Omental fat pad (tissue), 4 donors: Measurements from ENCODE around the gene TMEM9. TPM values are rescaled to one million over a fixed set of nuclear protein-coding genes. Genes with fewer than 3 reads are reported as not detected.

Experiments
- ATAC-seq: fragments of 150-250 bp; one replicate; pipeline ENCODE4 v1.9.1; 2016; ENCODE audit warnings: mild to moderate bottlenecking, moderate library complexity; ENCODE audit not compliant: low FRiP score
- DNase-seq: peaks from one replicate; pipeline ENCODE4 v3.0.0-alpha.2; 2019; ENCODE audit warnings: low spot score
- total RNA-seq, 4 donors: library from RNA; depleted of rRNA; stranded (reverse); fragments of >200 nt; gene quantifications; one replicate each; pipeline ENCODE4 v1.1.0, GENCODE V29; 2016
- TF ChIP-seq, protein P1 (sequence below), 3 donors: fragments of 450-650 bp; IDR thresholded peaks; one replicate each; pipeline ENCODE4 v1.5.1; 2016 to 2017; ENCODE audit warnings: antibody characterized with exemption in 3 of 3, mild to moderate bottlenecking in 3 of 3, moderate library complexity in 2 of 3

Gene TMEM9
- total RNA-seq, 4 donors from 2014 or later = 26.2 to 53.8 (median 45.7) TPM

- no peak for DNase-seq
- no peak for ATAC-seq
- TF ChIP-seq, protein P1, sequence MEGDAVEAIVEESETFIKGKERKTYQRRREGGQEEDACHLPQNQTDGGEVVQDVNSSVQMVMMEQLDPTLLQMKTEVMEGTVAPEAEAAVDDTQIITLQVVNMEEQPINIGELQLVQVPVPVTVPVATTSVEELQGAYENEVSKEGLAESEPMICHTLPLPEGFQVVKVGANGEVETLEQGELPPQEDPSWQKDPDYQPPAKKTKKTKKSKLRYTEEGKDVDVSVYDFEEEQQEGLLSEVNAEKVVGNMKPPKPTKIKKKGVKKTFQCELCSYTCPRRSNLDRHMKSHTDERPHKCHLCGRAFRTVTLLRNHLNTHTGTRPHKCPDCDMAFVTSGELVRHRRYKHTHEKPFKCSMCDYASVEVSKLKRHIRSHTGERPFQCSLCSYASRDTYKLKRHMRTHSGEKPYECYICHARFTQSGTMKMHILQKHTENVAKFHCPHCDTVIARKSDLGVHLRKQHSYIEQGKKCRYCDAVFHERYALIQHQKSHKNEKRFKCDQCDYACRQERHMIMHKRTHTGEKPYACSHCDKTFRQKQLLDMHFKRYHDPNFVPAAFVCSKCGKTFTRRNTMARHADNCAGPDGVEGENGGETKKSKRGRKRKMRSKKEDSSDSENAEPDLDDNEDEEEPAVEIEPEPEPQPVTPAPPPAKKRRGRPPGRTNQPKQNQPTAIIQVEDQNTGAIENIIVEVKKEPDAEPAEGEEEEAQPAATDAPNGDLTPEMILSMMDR (IDR thresholded peaks at IDR 0.05) = no peak
These were observed 25.3 kb downstream of the TMEM9 start for GRCh38 chr1:201128962-201129361.

DNA sequence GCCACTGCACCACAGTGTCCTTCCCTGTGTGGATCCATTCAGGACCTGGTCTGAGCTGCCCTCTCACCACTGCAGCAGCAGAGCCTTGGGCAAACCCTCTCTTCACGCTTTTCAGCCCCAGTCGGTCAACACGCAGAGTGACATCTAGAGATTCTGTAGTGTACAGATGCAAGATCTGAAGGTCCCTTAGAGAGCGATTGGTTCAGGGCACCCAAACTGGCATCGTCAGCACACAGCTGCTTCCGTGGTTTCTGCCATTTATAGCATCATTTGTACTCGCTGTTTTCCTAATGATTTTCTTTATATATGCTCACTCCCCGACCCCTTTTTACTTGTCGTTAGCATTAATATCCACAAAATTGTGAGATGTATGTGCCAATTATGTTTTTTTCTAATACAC lies 25.8 kb downstream of the TMEM9 start:
- TF ChIP-seq, protein P1 (IDR thresholded peaks at IDR 0.05) = no peak
- ATAC-seq (no peak), DNase-seq (no peak)

DNA sequence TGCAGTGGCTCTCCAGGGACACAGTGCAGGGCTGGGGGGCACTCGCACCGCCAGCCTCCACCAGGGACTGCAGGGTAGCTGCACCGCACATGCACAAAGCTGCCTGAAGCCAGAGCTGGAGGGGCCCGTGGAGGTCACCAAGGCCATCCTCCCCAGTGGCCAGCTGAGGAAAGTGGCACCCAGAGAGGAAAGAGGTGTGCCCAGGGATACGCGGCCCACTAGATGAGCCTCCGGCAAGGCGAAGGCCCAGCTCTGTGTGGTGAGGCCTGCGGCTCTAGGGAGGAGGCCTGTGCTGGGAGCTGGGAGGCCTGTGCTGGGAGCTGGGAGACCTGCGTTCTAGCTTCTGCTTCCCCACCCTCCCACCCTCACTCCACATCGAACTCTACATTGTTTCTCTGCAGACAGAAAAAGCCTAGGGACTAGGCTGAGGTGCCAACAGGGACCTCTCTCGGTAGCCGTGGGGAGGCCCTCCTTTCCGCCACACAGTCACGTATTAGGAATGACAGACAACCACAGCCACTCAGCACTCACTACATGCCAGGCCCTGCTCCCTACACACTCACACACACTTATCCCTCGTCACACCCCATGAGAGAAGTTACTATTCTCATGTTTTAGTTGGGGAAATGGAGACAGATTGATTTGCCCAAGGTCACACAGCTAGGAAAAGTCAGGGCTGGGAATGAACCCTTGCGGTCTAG lies 26.4 kb downstream of the TMEM9 start:
- ATAC-seq (no peak), DNase-seq (no peak)
- TF ChIP-seq, protein P1 (IDR thresholded peaks at IDR 0.05) = no peak

GRCh38 chr1:201126832-201127754 lies 27.2 kb downstream of the TMEM9 start, which contains the start of gene ASCL5:
Gene ASCL5, minus strand, starts transcription at chr1:201127184. Its CDS starts 11,812 bp downstream, at chr1:201115372.
- no peak for DNase-seq
- TF ChIP-seq, protein P1 (IDR thresholded peaks at IDR 0.05) = no peak
- no peak for ATAC-seq

GRCh38 chr1:201126463-201126831 lies 27.8 kb downstream of the TMEM9 start:
- ATAC-seq = no peak
- TF ChIP-seq, protein P1 (IDR thresholded peaks at IDR 0.05) = no peak
- DNase-seq = no peak

- DNase-seq = no peak
- no peak for ATAC-seq
- TF ChIP-seq, protein P1 (IDR thresholded peaks at IDR 0.05) = no peak
These were observed 28.5 kb downstream of the TMEM9 start for GRCh38 chr1:201125800-201126199.
